ENCODE results near the gene SLC2A11. TPM values are rescaled to one million over a fixed set of nuclear protein-coding genes. Genes with fewer than 3 reads are reported as not detected.
A peak's percentile ranks its signal among the peaks of the same experiment; 100 is the strongest.

The SLC2A11 gene
- total RNA-seq, 2 experiments from 2014 or later = 9.9 to 11.5 TPM

GRCh38 chr22:23901600-23901999, 43.9 kb downstream of the SLC2A11 start:
- intact Hi-C loops (cut with DNase I, micrococcal nuclease) = no loop called here

GRCh38 chr22:23903328-23903971, 45.8 kb downstream of the SLC2A11 start:
- intact Hi-C loops (cut with DNase I, micrococcal nuclease) = no loop called here
- H3K27ac Mint-ChIP-seq = no peak overlapping the region

More at GRCh38 chr22:23901600-23901999, 43.9 kb downstream of the SLC2A11 start:
- Histone ChIP-seq H3K36me3 (ENCODE audit: insufficient read depth, low read length) (peaks cover 8% of the 10 kb centered on the region), H3K4me3 (ENCODE audit: low read length) (no peak overlapping the region), H3K27me3 (ENCODE audit: control insufficient read depth in 1 of 2, insufficient read depth in 2 of 2, low read length in 2 of 2) (no peaks in the 10 kb centered on the region), H3K27ac (ENCODE audit: low read depth in 1 of 2, low read length in 2 of 2) (no peak overlapping the region), H3K4me1 (ENCODE audit: insufficient read depth, low read length) (peaks cover 1% of the 10 kb centered on the region), H3K9me3 (ENCODE audit: control insufficient read depth in 1 of 2, insufficient read depth in 1 of 2, low read length in 2 of 2) (no peaks in the 10 kb centered on the region)
- no peak for DNase-seq
- no peak for ATAC-seq (ENCODE audit: poor library complexity)
- H3K4me1 Mint-ChIP-seq (ENCODE audit: low read depth) = no peaks in the 10 kb centered on the region
- POLR2A ChIA-PET = no interaction called here
- H3K9me3 Mint-ChIP-seq = no peaks in the 10 kb centered on the region
- CTCF ChIA-PET = no interaction called here
- no peak overlapping the region for H3K4me3 Mint-ChIP-seq
- peaks cover 13% of the 10 kb centered on the region for H3K36me3 Mint-ChIP-seq (ENCODE audit: low read depth)
- no peaks in the 10 kb centered on the region for H3K27me3 Mint-ChIP-seq
- H3K27ac Mint-ChIP-seq = no peak overlapping the region
- TF ChIP-seq CTCF (IDR thresholded peaks at IDR 0.05) = no peak

GRCh38 chr22:23904573-23905254, 47.0 kb downstream of the SLC2A11 start:
- Mint-ChIP-seq H3K4me3 (no peak overlapping the region), H3K36me3 (ENCODE audit: low read depth) (no peaks in the 10 kb centered on the region), H3K27me3 (no peaks in the 10 kb centered on the region), H3K9me3 (no peaks in the 10 kb centered on the region), H3K27ac (peak overlapping the region; percentile 14), H3K4me1 (ENCODE audit: low read depth) (no peaks in the 10 kb centered on the region)
- ATAC-seq (ENCODE audit: poor library complexity) = no peak
- ChIA-PET CTCF (no interaction called here), POLR2A (no interaction called here)
- Histone ChIP-seq H3K4me1 (ENCODE audit: insufficient read depth, low read length) (no peaks in the 10 kb centered on the region), H3K27me3 (ENCODE audit: control insufficient read depth in 1 of 2, insufficient read depth in 2 of 2, low read length in 2 of 2) (no peaks in the 10 kb centered on the region), H3K9me3 (ENCODE audit: control insufficient read depth in 1 of 2, insufficient read depth in 1 of 2, low read length in 2 of 2) (no peaks in the 10 kb centered on the region), H3K36me3 (ENCODE audit: insufficient read depth, low read length) (no peaks in the 10 kb centered on the region), H3K4me3 (ENCODE audit: low read length) (no peak overlapping the region), H3K27ac (ENCODE audit: low read depth in 1 of 2, low read length in 2 of 2) (no peak overlapping the region)
- no peak for TF ChIP-seq CTCF (IDR thresholded peaks at IDR 0.05)
- intact Hi-C loops (cut with DNase I, micrococcal nuclease) = no loop called here
- DNase-seq = no peak

More at GRCh38 chr22:23903328-23903971, 45.8 kb downstream of the SLC2A11 start:
- H3K36me3 ChIP-seq (ENCODE audit: insufficient read depth, low read length) = no peaks in the 10 kb centered on the region
- H3K27ac ChIP-seq (ENCODE audit: low read depth in 1 of 2, low read length in 2 of 2) = no peak overlapping the region
- no peak for DNase-seq
- Mint-ChIP-seq H3K4me3 (no peak overlapping the region), H3K9me3 (no peaks in the 10 kb centered on the region), H3K4me1 (ENCODE audit: low read depth) (no peaks in the 10 kb centered on the region), H3K27me3 (no peaks in the 10 kb centered on the region), H3K36me3 (ENCODE audit: low read depth) (peaks cover 4% of the 10 kb centered on the region)
- no peaks in the 10 kb centered on the region for H3K4me1 ChIP-seq (ENCODE audit: insufficient read depth, low read length)
- H3K9me3 ChIP-seq (ENCODE audit: control insufficient read depth in 1 of 2, insufficient read depth in 1 of 2, low read length in 2 of 2) = no peaks in the 10 kb centered on the region
- POLR2A ChIA-PET = interaction anchor here (1.0 to 1.8 kb wide), 2 partner anchors 9 to 10 kb away, joined by 3 to 8 read pairs; partner anchors contain the start of gene MIF
- no peak for ATAC-seq (ENCODE audit: poor library complexity)
- H3K27me3 ChIP-seq (ENCODE audit: control insufficient read depth in 1 of 2, insufficient read depth in 2 of 2, low read length in 2 of 2) = no peaks in the 10 kb centered on the region
- CTCF ChIA-PET = no interaction called here
- H3K4me3 ChIP-seq (ENCODE audit: low read length) = no peak overlapping the region
- no peak for TF ChIP-seq CTCF (IDR thresholded peaks at IDR 0.05)

Data from CD4-positive, alpha-beta T cell (primary cell).